ENCODE measurements around the gene KPNA4.
"Not testable (repeated sequence)": the region's sequence is repeated elsewhere in the genome, so short reads cannot be mapped to it uniquely, and the experiment has no call there.

The KPNA4 gene

DNA sequence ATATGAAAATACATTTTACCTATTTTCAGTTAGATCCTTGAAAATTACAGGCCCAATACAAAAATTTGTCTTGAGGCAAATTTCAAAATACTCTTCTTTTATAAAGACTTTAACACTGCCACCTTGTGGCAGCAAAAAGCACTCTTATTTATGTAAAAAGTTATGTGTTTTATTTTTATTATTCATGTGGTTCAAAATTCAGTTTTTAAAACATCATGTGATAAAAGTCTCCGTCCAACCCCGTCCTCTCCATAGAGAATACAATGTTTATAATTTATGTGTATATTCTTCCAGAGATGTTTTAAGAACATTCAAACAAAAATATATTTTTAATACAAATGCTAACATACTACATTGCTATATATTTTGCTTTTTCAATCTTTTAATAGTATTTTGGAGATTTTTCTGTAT, 78.9 kb downstream of the KPNA4 start:
- DNase-seq (ENCODE audit: low read depth), result no peak

DNA sequence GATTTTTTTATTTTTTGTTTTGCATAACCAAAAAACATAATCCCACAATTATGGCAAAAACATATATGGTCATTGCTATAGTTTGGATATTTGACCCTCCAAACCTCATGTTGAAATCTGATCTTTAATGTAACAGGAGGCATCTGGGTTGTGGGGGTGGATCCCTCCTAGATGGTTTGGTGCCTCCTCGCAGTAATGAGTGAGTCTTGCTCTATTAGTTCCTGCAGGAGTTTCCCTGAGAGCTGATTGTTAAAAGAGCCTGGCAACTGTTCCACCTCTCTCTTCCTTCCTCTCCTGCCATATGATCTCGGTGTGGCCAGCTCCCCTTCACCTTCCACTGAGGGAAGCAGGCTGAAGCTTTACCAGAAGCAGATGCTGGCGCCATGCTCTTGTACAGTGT, 82.6 kb downstream of the KPNA4 start:
- DNase-seq (ENCODE audit: low read depth), result no peak

DNA sequence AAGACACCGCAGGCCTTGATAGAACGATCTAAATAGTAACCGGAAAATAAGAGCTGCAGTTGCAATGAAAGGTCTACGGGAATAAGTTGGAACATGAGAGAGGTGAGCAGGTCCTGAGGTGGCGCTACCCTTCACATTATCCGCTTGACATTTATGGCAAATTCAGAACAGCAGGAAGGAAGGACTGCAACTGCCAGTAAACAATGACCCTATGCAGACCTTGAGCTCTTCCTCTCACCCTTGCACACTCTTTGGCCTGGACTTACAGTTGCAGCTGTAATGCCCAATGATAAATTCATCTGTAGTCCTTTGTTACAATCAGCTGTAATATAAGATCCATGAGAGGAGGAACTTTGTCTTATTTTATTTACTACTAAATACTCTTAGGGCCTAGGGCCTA, 83.5 kb downstream of the KPNA4 start:
- no peak for DNase-seq (ENCODE audit: low read depth)

DNA sequence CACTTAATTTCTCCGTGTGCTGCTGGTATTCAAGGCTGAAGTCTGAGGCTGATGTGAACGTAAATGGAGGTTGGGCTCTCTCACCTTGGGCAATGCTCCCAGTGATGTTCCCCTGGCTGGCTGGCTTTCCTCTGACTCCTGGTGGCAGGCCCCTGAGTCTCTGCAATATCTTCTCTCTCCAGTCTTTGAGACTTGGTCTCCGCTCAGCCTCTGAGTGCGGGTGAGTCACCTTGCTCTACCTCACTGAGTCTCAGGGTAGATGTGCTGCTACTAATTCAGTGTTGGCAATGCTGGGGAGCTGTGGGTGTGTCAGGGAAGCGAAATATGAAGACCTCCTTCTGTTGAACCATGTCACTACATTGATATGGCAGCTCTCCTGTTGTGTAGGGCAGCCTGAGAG, 84.4 kb downstream of the KPNA4 start:
- DNase-seq (ENCODE audit: low read depth), result no peak

DNA sequence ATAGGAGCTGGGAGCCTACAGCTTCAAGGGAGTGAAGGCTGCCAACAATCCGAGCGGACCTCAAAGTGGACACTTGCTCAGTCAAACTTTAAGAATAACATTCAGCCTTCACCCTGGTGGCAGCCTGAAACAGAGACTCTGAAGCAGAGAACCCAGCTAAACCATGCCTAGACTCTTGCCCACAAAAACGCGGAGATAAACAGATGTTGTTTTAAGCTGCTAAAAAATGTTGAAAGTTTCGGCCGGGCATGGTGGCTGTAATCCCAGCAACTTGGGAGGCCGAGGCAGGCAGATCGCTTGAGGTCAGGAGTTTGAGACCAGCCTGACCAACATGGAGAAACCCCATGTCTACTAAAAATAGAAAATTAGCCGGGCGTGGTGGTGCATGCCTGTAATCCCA, 86.0 kb downstream of the KPNA4 start:
- DNase-seq (ENCODE audit: low read depth), result no peak

DNA sequence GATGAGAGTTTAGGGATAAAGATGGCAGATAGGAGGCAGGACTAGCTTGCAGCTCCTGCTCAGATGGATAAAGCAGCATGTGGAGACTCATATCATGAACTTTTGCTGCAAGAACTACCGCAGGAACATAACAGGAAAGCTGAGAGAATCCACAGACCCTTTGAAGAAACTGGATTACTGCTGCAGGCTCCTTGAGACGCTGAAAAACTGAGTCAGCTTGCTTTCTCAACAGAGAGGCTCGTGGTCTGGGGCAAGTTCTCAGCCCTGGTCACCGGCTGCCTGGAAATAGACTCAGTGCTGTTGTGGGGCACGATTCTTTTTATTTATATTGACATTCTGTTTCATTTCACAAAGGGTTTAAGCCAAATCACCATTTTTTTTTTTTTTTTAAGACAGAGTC, 87.0 kb downstream of the KPNA4 start:
- no peak for DNase-seq (ENCODE audit: low read depth)

DNA sequence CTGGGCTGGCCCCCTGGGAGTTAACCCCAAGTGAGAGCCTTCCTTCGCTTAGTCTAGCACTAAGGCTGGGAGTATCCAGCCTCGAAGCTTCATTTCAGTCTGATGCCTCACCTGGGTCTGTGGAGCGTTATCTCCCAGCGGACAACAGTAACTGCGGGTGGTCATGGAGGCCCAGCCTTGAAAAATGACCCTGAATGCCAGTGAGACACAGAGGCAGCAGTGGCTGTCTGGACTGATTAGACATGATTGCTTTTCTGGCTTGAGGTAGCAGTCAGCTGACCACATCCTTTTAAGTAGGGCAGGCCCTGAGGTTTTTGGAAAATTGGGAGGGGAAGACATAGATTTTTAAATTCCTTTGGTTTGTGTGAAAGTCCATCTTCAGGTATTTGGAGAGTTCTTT, 87.6 kb downstream of the KPNA4 start:
- DNase-seq (ENCODE audit: low read depth), result no peak

DNA sequence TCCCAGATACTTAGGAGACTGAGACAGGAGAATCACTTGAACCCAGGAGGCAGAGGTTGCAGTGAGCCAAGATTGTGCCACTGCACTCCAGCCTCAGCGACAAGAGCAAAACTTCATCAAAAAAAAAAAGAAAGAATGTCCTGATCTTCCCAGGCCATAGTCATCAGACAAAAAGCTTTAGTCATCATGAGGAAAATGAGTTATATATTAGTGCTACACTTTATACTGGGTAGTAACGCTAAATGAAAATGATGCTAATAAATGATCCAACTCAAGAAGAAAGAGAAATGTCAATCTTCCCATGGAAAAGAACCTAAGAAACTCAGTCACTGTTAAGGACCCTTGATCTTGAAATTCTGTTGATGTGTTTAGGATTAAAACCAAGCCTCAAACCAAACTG, 89.5 kb downstream of the KPNA4 start:
- DNase-seq (ENCODE audit: low read depth), result no peak

DNA sequence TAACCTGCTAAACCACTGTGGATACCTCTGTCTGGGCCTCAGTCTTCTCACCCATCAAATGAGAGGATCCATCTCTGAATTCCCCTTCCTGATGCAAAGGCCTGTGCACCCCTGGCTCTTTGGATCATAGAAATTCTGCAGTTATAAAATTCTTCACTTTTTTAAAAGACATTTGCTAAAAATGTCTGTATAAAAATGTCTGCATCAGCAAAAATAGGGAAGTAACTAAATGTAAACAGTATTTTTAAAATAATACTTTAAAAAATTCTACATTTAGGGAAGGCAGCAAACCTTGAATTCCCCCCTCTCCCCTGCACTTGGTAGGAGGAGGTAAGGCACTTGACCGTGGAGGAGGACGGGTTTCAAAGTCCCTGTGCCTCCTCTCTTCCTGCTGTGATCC, 90.2 kb downstream of the KPNA4 start:
- DNase-seq (ENCODE audit: low read depth), result no peak

DNA sequence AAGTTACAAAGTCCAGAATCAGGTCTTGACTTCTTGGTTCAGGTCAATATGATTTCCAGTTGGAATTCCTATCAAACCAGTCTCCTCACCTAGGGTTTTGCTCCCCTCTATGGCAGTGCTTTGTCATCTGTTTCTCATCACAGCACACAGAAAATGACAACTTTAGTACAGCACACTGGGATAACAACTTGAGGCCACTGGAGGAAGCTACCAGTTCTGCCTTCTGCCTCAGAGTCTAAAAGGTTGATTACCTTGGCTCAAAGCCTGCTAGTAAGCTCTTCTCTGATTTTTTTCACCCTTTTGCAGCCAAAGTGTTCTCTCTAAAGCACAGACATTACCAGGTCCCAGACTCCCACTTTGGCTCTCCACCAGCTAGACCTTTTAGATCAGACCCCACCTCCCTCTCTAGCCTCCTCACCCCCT, 90.9 kb downstream of the KPNA4 start:
- DNase-seq (ENCODE audit: low read depth), result no peak

DNA sequence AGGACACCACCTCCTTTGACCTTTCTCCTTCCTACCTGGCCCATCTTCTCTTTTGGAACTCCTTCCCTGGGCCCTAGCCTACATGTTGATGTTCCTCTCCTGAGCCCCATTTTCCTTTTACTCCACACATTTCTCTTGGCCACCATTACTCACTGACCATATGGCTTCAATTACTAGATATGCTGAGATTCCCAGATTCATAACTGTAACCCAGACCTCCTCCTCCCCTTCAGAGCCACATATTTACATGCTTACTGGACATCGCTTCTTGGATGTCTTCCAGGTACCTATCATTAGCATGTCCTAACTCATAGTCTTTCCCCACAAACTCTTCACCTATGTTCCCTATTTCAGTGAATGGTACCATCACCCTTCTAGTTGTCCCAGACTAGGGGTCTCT, 91.4 kb downstream of the KPNA4 start:
- no peak for DNase-seq (ENCODE audit: low read depth)

DNA sequence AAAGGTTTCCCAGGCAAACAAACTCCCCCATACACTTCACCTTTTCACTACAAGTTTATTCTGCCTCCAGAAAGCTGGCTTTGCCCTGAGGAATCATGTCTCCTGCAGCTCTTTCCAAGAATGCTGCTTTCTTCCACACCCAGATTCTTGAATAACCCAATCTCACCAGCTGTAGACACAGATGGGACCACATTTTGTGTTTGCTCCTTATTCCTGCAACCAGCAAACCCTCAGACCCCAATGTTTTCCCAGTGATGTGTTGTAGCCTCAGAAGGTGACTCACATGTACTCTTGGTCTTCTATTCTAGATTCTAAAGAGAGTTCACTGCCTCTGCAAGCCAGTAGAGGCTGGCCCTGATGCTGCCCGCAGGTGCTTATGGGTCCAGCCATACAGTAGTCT, 92.2 kb downstream of the KPNA4 start:
- DNase-seq (ENCODE audit: low read depth), result no peak

DNA sequence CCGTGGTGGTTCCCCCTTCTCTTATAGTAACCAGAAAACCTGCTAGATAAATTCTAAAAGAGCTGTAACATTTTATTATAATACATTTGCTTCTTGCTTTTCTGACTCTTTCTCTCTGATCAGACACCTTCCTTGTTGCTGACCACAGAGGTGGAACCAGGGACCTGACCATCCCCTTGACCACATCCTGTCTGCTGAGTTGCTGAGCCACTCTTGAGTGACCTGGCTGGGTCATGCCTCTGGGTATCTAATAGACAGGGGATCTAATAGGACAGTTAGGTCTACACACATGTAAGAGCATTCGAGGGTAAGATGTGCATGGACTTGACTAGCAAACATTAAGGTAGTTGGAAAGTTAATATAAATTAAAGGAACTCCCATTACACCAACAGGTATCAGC, 93.0 kb downstream of the KPNA4 start:
- no peak for DNase-seq (ENCODE audit: low read depth)

DNA sequence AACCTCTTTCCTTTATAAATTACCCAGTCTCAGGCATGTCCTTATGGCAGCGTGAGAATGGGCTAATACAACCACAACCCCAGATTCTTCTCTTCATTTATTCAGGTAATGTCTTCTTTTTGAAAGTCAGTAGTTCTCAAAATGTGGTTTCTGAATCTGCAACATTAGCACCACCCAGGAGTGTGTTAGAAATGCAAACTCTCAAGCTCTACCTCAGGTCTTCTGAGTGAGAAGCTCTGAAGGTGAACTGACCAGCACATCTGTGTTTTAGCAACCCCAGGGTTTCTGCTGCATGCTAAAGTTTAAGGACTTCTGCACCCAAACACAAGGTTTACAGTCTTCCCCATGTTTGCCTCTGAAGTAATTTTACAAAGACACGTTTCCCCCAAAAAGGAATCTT, 93.5 kb downstream of the KPNA4 start:
- no peak for DNase-seq (ENCODE audit: low read depth)

DNA sequence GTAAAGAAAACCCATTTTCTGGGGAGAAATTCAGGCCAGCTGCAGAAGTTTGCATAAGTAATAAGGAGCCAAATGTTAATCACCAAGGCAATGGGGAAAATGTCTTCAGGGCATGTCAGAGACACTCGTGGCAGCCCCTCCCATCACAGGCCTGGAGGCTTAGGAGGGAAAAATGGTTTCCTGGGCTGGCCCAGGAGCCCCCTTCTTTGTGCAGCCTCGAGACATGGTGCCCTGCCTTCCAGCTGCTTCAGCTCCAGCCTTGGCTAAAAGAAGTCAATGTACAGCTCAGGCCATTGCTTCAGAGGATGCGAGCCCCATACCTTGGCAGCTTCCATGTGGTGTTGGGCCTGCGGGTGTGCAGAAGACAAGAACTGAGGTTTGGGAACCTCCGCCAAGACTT, 95.2 kb downstream of the KPNA4 start:
- no peak for DNase-seq (ENCODE audit: low read depth)

DNA sequence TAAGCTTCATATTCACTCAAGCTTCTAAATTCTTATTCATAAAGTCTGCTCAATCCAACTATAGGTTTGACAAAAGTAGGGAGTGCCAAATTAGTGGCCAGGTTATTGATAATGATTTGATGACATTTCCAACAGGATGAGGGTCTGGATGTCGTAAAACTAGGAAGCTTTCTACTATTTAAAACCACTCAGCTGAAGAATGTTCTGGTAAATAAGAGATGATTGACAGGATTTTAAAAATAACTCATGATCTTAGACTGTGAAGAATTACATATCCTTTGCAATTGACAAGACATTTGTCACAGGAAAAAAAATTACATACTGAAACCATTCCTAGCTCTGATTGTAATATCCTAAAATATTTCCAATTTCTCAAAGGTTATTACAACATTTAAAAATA, 100.4 kb downstream of the KPNA4 start:
- no peak for DNase-seq (ENCODE audit: low read depth)

DNA sequence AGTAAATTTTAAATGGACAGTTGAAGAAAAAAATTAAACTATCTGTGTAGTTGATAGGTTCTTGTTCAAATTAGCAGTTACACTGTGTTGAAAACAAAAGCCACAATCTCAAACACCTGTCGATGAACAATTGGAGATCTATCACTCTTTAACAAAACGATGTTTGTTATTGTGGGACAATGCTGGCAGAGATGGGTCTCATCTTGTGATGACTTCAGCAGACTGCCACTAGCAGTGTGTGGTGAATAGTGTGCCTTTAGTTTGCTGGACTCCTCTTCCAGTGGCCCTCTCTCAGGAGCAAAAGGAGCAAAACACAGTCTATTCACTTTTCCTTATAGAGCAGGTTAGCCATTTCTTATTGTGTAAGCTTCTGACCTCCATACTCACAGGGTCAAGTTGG, 101.0 kb downstream of the KPNA4 start:
- DNase-seq (ENCODE audit: low read depth), result no peak

DNA sequence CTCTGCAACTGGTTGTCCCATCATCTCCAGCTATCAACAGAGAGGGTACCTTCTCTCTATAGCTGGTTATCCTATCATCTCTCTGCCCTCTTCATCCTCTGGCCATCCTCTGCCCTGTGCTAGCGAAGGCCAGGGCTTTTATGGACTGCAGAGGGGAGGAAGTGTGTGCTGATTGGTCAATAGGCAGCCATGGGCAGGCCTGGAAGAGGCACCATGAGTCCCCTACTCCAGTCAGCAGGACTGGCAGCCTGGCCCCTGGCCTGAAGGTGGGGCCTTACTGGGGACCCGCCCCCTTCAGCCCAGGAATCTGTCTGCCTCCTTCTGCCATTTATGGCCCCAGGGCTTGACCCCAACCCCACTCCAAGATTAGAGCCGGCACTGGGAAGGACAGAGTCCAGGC, 105.3 kb downstream of the KPNA4 start:
- no peak for DNase-seq (ENCODE audit: low read depth)

DNA sequence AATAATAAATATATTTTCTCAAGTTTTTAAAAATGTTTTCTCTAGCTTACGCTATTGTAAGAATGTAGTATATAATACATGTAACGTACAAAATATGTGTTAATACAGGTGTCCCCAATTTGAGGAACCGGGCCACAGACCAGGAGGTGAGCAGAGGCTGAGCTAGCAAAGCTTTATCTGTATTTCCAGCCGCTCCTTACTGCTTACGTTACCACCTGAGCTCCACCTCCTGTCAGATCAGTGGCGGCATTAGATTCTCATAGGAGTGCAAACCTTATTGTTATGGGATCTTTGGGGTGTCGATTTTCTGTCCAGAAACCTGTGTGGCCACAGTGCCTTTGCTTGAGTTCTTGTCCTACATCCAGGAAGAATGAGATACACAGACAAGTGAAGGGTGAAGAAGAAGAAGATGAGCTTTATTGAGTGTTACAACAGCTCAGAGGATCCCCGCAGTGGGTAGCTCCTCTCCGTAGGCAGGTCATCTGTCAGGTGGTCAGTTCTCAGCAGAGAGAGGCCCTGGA, 105.9 kb downstream of the KPNA4 start:
- no peak for DNase-seq (ENCODE audit: low read depth)

DNA sequence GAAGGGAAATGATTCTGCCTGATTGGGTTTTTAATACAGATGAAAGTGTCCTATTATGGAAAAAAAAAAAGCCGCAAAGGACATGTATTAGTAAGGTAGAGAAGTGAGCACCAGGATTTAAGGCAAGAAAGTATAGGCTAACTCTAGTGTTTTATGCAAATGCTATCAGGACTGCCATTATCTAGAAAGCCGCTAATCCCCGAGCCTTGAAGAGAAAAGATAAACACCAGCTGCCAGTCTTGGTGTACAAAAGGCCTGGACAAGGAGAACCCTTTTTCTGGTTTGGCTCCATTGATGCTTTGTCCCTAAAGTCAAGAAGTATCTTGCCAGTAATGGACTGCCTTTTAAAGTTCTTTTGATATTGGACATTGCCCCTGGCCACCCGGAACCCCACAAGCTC, 107.2 kb downstream of the KPNA4 start:
- DNase-seq (ENCODE audit: low read depth), result no peak

DNA sequence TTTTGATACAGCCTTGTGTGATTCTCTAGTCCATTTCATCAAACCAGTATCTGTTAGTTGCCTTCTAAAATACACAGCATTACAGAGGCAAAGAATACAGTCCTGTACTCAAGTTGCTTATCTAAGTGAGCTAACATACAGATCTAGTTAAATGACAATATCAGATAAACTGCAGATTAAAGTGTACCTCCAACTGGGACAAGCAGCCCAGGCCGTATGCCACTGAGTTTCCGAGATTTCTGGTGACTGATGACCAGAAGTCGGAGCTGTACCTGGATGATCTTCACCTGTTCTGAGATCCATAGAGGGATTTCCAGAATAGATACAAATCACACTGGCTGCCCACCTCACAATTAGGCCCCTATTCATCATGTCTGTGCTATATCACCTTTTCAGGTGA, 109.5 kb downstream of the KPNA4 start:
- no peak for DNase-seq (ENCODE audit: low read depth)

DNA sequence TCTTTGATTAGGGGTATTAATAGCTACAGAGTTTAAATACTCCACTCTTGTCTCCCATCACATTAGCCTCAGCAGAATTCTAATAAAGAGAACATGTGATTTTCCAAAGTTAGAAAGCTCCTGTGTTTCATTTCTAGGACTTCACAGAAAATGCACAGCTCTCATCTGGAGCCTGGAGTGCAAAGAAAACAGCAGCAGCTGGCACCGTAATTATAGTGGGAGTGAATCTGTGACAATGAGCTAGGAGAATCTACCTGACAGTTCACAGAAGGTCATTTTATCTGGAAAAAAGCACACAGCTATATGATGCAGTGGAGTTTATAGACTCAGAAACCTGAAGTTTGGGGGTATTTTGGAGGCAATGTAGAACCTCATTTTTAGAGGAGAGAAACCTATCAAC, 110.4 kb downstream of the KPNA4 start:
- no peak for DNase-seq (ENCODE audit: low read depth)

DNA sequence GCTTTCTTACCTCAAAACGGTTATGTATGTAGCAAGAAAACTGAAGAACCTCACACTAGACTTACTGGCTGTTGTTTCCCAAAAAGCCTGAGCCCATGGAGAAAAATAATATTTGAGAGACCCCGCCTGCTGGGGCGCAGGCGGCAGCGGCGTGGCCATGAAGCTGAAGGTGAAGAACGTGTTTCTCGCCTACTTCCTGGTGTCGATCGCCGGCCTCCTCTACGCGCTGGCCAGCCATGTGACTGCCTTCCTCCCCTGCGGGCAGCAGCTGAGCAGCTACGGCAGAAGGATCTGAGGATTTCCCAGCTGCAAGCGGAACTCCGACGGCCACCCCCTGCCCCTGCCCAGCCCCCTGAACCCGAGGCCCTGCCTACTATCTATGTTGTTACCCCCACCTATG, 113.1 kb downstream of the KPNA4 start:
- DNase-seq (ENCODE audit: low read depth), result not testable (repeated sequence)

DNA sequence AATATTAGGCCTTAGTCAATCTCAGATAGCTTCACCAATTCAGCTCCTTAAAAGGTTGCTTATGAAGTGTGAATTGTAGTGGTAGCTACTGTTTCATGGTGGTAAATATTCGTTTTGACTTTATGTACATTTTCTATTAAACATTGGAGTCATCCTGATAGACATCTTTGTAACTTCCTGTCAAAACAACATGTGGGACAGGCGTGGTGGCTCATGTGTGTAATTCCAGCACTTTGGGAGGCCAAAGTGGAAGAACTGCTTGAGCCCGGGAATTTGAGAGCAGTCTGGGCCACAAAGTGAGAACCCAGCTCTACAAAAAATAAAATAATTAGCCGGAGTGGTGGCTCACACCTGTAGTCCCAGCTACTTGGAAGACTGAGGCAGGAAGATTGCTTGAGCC, 113.8 kb downstream of the KPNA4 start:
- DNase-seq (ENCODE audit: low read depth), result no peak

DNA sequence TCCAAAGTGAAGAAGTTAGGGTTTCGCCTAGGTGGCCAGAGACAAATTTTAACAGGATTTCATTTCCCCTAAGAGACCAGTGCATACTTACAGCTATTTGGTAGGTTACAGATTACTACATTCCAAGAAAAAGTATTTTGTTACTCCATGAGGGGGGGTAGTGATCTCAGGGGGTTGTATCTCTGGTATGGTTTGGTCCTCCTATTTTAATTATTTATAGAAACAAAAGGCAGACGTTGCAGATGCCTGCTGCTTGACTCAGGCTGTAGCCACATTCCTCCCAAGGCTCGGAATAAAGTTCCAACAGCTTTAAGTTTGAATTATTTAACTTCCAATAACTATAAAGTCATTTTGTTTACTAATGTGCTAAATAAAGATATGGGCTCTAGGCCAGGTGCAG, 114.5 kb downstream of the KPNA4 start:
- DNase-seq (ENCODE audit: low read depth), result no peak
